ENCODE results near the gene DRD2. TPM values are rescaled to one million over a fixed set of nuclear protein-coding genes. Genes with fewer than 3 reads are reported as not detected.
A peak's percentile ranks its signal among the peaks of the same experiment; 100 is the strongest.

DRD2 gene
- total and polyA plus RNA-seq, 4 donors = 0.69 to 12.0 (median 6.2) TPM

DNA sequence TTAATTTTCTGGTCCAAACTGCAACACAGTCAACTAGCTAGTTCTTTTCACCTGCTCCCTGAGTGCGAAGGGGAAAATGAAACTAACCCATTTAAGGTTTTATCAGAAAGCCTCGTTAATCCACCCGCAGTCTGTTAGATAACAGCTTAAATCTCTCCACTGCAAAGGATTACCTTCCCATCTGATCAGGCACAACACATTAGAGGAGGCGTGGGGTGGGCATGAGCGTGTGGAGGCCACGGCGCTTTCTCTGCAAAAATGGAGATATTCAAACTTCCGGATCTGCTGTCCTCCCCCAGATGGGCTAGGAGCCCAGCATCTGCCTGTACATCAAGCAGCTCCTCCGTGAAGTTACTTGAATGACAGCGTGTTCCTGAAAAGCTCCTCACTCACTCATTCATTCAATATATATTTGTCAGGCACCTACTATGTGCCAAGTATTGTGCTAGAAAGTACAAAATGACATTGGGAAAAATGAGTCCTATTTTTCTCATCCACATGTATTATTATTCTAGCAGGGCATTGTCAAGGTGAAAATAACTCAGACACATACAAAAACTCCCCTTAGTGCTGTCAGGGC lies 101.1 kb downstream of the DRD2 start:
- no peak for DNase-seq (ENCODE audit: low read depth in 4 of 6, low spot score in 6 of 6)

DNA sequence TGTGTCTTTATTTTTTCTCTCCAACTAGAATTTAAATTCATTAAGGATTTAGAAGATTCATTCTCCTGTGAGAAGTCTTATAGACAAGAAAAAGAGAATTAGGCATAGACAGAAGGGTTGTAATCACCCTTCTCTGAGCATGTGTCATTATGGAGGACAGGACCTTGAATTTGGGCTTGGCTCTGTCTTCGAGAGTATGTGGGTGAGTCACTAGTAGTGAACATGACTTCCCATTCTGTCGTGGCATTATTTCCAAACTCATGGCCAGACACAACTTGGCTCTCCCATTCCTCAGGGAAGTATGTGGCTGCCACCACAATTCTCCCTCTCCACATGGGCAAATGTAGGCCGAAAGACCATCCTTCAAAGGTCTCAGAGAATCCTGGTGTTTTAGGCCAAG lies 101.9 kb downstream of the DRD2 start:
- H3K4me3 ChIP-seq (ENCODE audit: low read depth, low read length) = no peak overlapping the region
- no peak for DNase-seq (ENCODE audit: low read depth in 4 of 6, low spot score in 6 of 6)
- H3K27ac ChIP-seq (ENCODE audit: low read depth, low read length) = no peak overlapping the region
- H3K4me1 ChIP-seq (ENCODE audit: control insufficient read depth, insufficient read depth, low read length) = peaks cover 3% of the 10 kb centered on the region
- H3K9me3 ChIP-seq (ENCODE audit: control insufficient read depth, insufficient read depth, low read length) = no peaks in the 10 kb centered on the region
- H3K36me3 ChIP-seq (ENCODE audit: control insufficient read depth, insufficient read depth, low read length) = peaks cover 3% of the 10 kb centered on the region
- WGBS (ENCODE audit: insufficient coverage) = 89% methylated on average over 3 of the region's 3 CpGs
- no peaks in the 10 kb centered on the region for H3K27me3 ChIP-seq (ENCODE audit: control insufficient read depth, insufficient read depth, low read length)

More for the DNA sequence above, 101.1 kb downstream of the DRD2 start:
- Histone ChIP-seq H3K36me3 (ENCODE audit: control insufficient read depth, insufficient read depth, low read length) (peaks cover 3% of the 10 kb centered on the region), H3K9me3 (ENCODE audit: control insufficient read depth, insufficient read depth, low read length) (no peaks in the 10 kb centered on the region), H3K4me1 (ENCODE audit: control insufficient read depth, insufficient read depth, low read length) (peaks cover 3% of the 10 kb centered on the region), H3K4me3 (ENCODE audit: low read depth, low read length) (no peak overlapping the region), H3K27me3 (ENCODE audit: control insufficient read depth, insufficient read depth, low read length) (no peaks in the 10 kb centered on the region), H3K27ac (ENCODE audit: low read depth, low read length) (no peak overlapping the region)
- WGBS (ENCODE audit: insufficient coverage) = 95% methylated on average over 8 of the region's 10 CpGs

DNA sequence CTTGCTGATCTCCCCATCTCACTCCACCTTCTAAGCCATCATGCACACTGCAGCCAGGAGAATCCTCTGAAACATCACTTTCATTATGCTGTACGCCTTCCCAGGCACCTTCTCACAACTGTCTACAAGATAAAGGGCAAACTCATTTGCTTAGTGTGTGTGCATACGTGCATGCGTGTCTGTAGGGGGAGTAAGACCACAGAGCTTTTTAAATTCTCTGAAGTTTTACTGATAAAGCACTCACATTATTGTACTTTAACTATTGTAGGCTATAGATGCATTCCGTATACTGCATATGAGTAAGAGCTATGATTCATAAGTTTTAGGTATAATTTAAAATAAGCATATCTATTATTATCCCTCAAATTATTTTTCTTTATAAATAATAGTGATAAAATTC lies 102.9 kb downstream of the DRD2 start:
- peak in 1 of 6 donors; percentile 25 for DNase-seq (ENCODE audit: low read depth in 4 of 6, low spot score in 6 of 6)
- H3K27ac ChIP-seq (ENCODE audit: low read depth, low read length) = no peak overlapping the region
- H3K27me3 ChIP-seq (ENCODE audit: control insufficient read depth, insufficient read depth, low read length) = no peaks in the 10 kb centered on the region
- H3K36me3 ChIP-seq (ENCODE audit: control insufficient read depth, insufficient read depth, low read length) = peaks cover 3% of the 10 kb centered on the region
- no CpG with 5 or more reads among the region's 4 CpGs for WGBS (ENCODE audit: insufficient coverage)
- no peak overlapping the region for H3K4me3 ChIP-seq (ENCODE audit: low read depth, low read length)
- H3K4me1 ChIP-seq (ENCODE audit: control insufficient read depth, insufficient read depth, low read length) = peaks cover 3% of the 10 kb centered on the region
- H3K9me3 ChIP-seq (ENCODE audit: control insufficient read depth, insufficient read depth, low read length) = no peaks in the 10 kb centered on the region

DNA sequence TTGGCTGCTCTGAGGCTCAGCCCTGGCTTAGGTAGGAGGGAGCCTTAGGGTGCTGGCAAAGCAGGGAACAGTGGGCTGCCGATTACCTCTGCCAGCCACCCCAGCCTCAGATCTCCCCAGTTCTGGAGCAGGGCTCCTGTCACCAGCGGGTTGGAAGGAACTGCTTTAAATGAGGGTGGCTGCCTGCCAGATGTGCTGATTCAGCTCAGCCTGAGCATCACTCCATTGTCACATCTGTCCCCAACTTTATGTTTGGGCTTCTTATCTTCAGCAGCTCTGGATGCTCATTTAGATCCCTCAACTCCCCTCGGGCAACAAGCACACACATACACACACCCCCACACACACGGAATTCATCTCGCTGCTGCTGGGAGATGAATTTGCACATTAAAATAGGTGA lies 104.6 kb downstream of the DRD2 start:
- DNase-seq (ENCODE audit: low read depth in 4 of 6, low spot score in 6 of 6) = peak in 1 of 6 donors; percentile 47
- Histone ChIP-seq H3K4me1 (ENCODE audit: control insufficient read depth, insufficient read depth, low read length) (peaks cover 3% of the 10 kb centered on the region), H3K27me3 (ENCODE audit: control insufficient read depth, insufficient read depth, low read length) (no peaks in the 10 kb centered on the region), H3K9me3 (ENCODE audit: control insufficient read depth, insufficient read depth, low read length) (no peaks in the 10 kb centered on the region), H3K36me3 (ENCODE audit: control insufficient read depth, insufficient read depth, low read length) (peaks cover 3% of the 10 kb centered on the region), H3K4me3 (ENCODE audit: low read depth, low read length) (no peak overlapping the region), H3K27ac (ENCODE audit: low read depth, low read length) (no peak overlapping the region)
- WGBS (ENCODE audit: insufficient coverage) = 83% methylated on average over 2 of the region's 5 CpGs

DNA sequence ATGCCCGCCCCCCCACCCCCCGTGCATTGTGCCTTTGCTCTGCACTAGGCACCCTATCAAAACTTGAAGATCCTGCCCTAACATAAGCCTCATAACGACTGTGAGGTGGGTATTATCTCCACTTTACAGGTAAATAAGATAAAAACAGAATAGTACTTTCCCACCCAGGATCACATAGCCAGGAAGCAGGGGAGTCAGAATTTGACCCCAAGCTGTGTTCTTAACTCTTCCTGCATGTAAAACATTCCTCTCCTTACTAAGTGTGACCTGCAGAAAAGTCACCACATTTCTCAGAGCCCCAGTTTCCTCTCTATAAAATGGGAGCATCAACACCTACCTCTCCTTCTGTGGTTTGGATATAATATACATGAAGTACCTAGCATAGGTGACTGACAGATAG lies 105.8 kb downstream of the DRD2 start:
- DNase-seq (ENCODE audit: low read depth in 4 of 6, low spot score in 6 of 6) = no peak
- Histone ChIP-seq H3K27ac (ENCODE audit: low read depth, low read length) (no peak overlapping the region), H3K9me3 (ENCODE audit: control insufficient read depth, insufficient read depth, low read length) (no peaks in the 10 kb centered on the region), H3K4me3 (ENCODE audit: low read depth, low read length) (no peak overlapping the region), H3K27me3 (ENCODE audit: control insufficient read depth, insufficient read depth, low read length) (no peaks in the 10 kb centered on the region), H3K4me1 (ENCODE audit: control insufficient read depth, insufficient read depth, low read length) (peaks cover 3% of the 10 kb centered on the region), H3K36me3 (ENCODE audit: control insufficient read depth, insufficient read depth, low read length) (peaks cover 10% of the 10 kb centered on the region)
- no CpG with 5 or more reads among the region's 3 CpGs for WGBS (ENCODE audit: insufficient coverage)

DNA sequence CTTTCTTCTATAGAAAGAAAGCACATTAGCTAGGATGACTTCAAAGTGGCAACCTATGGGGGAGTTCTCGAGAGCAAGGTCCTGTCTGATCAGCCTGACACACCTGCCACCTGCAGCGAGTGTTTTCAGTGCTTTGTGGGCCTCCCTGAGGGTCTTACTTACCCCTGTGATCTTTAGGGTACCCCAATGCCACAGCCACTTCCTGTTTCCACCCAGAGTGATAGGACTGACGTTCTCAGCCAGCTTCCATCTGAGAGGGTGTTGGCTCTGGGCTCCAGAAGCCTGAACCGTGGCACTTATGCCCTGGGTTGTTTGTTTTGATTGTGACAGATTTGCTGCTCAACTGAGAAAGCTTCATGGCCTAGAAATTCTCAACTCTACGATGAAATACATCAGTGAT lies 109.3 kb downstream of the DRD2 start:
- no peak overlapping the region for H3K27ac ChIP-seq (ENCODE audit: low read depth, low read length)

DNA sequence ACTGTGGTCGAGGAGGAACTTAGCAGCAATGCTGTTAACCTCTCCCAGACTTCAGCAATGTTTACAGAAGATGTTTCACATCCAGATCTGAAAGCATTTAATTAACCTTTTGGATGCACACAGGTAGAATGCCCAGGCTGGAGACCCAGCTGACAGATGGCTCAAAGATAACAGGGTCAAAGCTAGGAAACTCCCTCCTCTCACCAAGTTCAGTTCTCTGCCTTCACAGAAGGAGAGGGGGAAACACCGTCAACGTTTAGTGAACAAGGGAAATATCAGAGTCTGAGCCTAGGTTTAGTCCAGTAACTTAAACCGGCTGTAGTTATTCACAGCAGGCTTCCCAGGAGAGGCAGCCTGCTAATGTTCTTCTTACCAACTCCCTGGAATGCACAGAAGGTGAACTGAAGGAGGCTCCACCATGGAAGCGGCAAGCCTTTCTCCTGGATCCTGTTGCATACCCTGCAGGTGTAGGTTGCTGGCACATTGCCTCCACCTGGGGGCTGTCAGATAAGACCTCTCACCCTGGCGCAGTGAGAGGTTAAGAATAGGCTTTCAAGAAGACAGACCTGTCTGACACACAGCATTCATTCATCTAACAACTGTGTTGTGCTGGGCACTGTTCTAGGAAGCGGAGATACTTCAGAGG lies 111.1 kb downstream of the DRD2 start:
- no peak overlapping the region for H3K4me3 ChIP-seq (ENCODE audit: low read depth, low read length)
- no peak for DNase-seq (ENCODE audit: low read depth in 4 of 6, low spot score in 6 of 6)
- peaks cover 7% of the 10 kb centered on the region for H3K36me3 ChIP-seq (ENCODE audit: control insufficient read depth, insufficient read depth, low read length)
- H3K9me3 ChIP-seq (ENCODE audit: control insufficient read depth, insufficient read depth, low read length) = no peaks in the 10 kb centered on the region
- H3K27me3 ChIP-seq (ENCODE audit: control insufficient read depth, insufficient read depth, low read length) = no peaks in the 10 kb centered on the region
- H3K27ac ChIP-seq (ENCODE audit: low read depth, low read length) = no peak overlapping the region
- WGBS (ENCODE audit: insufficient coverage) = 83% methylated on average over 3 of the region's 7 CpGs
- no peaks in the 10 kb centered on the region for H3K4me1 ChIP-seq (ENCODE audit: control insufficient read depth, insufficient read depth, low read length)

More for the DNA sequence above, 109.3 kb downstream of the DRD2 start:
- WGBS (ENCODE audit: insufficient coverage) = 79% methylated on average over 4 of the region's 5 CpGs
- H3K4me3 ChIP-seq (ENCODE audit: low read depth, low read length) = no peak overlapping the region
- no peak for DNase-seq (ENCODE audit: low read depth in 4 of 6, low spot score in 6 of 6)
- H3K36me3 ChIP-seq (ENCODE audit: control insufficient read depth, insufficient read depth, low read length) = peaks cover 10% of the 10 kb centered on the region
- H3K9me3 ChIP-seq (ENCODE audit: control insufficient read depth, insufficient read depth, low read length) = no peaks in the 10 kb centered on the region
- H3K27me3 ChIP-seq (ENCODE audit: control insufficient read depth, insufficient read depth, low read length) = no peaks in the 10 kb centered on the region
- H3K4me1 ChIP-seq (ENCODE audit: control insufficient read depth, insufficient read depth, low read length) = peaks cover 3% of the 10 kb centered on the region

DNA sequence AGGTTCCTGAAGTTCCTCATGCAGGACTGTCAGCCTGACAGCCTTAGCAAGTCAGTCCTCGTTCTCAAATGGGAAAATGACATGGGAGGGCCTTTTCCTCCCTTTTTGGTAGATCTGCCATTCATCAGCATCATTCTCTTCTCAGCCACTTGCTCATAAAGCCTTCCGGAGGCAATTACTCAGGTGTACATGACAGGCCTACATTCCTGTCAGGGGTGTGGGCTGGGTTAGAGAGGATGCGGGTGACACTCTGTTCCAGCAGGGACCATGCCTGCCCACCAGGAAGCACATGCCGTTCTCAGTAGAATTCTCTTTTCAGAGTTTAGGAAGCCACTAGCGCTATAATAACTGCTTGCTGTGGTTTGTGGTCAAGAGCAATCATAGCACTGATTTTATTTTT lies 111.8 kb downstream of the DRD2 start:
- H3K4me1 ChIP-seq (ENCODE audit: control insufficient read depth, insufficient read depth, low read length) = no peaks in the 10 kb centered on the region
- no CpG with 5 or more reads among the region's 5 CpGs for WGBS (ENCODE audit: insufficient coverage)
- H3K27me3 ChIP-seq (ENCODE audit: control insufficient read depth, insufficient read depth, low read length) = no peaks in the 10 kb centered on the region
- H3K27ac ChIP-seq (ENCODE audit: low read depth, low read length) = no peak overlapping the region
- no peak for DNase-seq (ENCODE audit: low read depth in 4 of 6, low spot score in 6 of 6)
- H3K36me3 ChIP-seq (ENCODE audit: control insufficient read depth, insufficient read depth, low read length) = peaks cover 10% of the 10 kb centered on the region
- H3K4me3 ChIP-seq (ENCODE audit: low read depth, low read length) = no peak overlapping the region
- H3K9me3 ChIP-seq (ENCODE audit: control insufficient read depth, insufficient read depth, low read length) = no peaks in the 10 kb centered on the region

All from spinal cord (tissue), 10 donors.